ENCODE results near the gene DAZAP1. TPM values are rescaled to one million over a fixed set of nuclear protein-coding genes. Genes with fewer than 3 reads are reported as not detected.

DAZAP1 gene
- total RNA-seq, 1 experiment from 2014 or later: 151 TPM

- CTCF ChIA-PET: no interaction called here
- H3K27me3 Mint-ChIP-seq (ENCODE audit: unreplicated experiment): no peaks in the 10 kb centered on the region
- no peak for TF ChIP-seq CTCF (IDR thresholded peaks at IDR 0.05; ENCODE audit: unreplicated experiment)
- H3K4me1 Mint-ChIP-seq (ENCODE audit: low read depth, unreplicated experiment): no peaks in the 10 kb centered on the region
- intact Hi-C loops (cut with micrococcal nuclease; ENCODE audit: unreplicated experiment): no loop called here
- peak overlapping the region; percentile 27 for H3K27ac Mint-ChIP-seq (ENCODE audit: unreplicated experiment)
- H3K36me3 Mint-ChIP-seq (ENCODE audit: insufficient read depth, unreplicated experiment): peaks cover 66% of the 10 kb centered on the region
- no peaks in the 10 kb centered on the region for H3K9me3 Mint-ChIP-seq (ENCODE audit: low read depth, unreplicated experiment)
- peak overlapping the region; percentile 95 for H3K4me3 Mint-ChIP-seq (ENCODE audit: low read depth, unreplicated experiment)
- DNase-seq: no peak
- BruUV-seq (replicated peaks): no TSS peak
Observed at GRCh38 chr19:1440418-1440801, 33.0 kb downstream of the DAZAP1 start.

- H3K36me3 Mint-ChIP-seq (ENCODE audit: insufficient read depth, unreplicated experiment): peaks cover 71% of the 10 kb centered on the region
- H3K27me3 Mint-ChIP-seq (ENCODE audit: unreplicated experiment): no peaks in the 10 kb centered on the region
- CTCF ChIA-PET: no interaction called here
- peak overlapping the region; percentile 95 for H3K4me3 Mint-ChIP-seq (ENCODE audit: low read depth, unreplicated experiment)
- H3K9me3 Mint-ChIP-seq (ENCODE audit: low read depth, unreplicated experiment): no peaks in the 10 kb centered on the region
- no peak for TF ChIP-seq CTCF (IDR thresholded peaks at IDR 0.05; ENCODE audit: unreplicated experiment)
- no peaks in the 10 kb centered on the region for H3K4me1 Mint-ChIP-seq (ENCODE audit: low read depth, unreplicated experiment)
- intact Hi-C loops (cut with micrococcal nuclease; ENCODE audit: unreplicated experiment): no loop called here
- DNase-seq: no peak
- BruUV-seq (replicated peaks): no TSS peak
- H3K27ac Mint-ChIP-seq (ENCODE audit: unreplicated experiment): no peak overlapping the region
Observed at GRCh38 chr19:1441022-1441426, 33.6 kb downstream of the DAZAP1 start.

- Mint-ChIP-seq H3K27me3 (ENCODE audit: unreplicated experiment) (peaks cover 3% of the 10 kb centered on the region), H3K27ac (ENCODE audit: unreplicated experiment) (no peak overlapping the region), H3K4me3 (ENCODE audit: low read depth, unreplicated experiment) (no peak overlapping the region), H3K9me3 (ENCODE audit: low read depth, unreplicated experiment) (no peaks in the 10 kb centered on the region), H3K4me1 (ENCODE audit: low read depth, unreplicated experiment) (no peaks in the 10 kb centered on the region), H3K36me3 (ENCODE audit: insufficient read depth, unreplicated experiment) (peaks cover 71% of the 10 kb centered on the region)
- intact Hi-C loops (cut with micrococcal nuclease; ENCODE audit: unreplicated experiment): no loop called here
- BruUV-seq (replicated peaks): no TSS peak
- DNase-seq: no peak
- no peak for TF ChIP-seq CTCF (IDR thresholded peaks at IDR 0.05; ENCODE audit: unreplicated experiment)
- CTCF ChIA-PET: no interaction called here
Observed at GRCh38 chr19:1441677-1442438, 34.5 kb downstream of the DAZAP1 start.

GRCh38 chr19:1445185-1445931, 38.0 kb downstream of the DAZAP1 start:
- H3K4me3 Mint-ChIP-seq (ENCODE audit: low read depth, unreplicated experiment): peak overlapping the region; percentile 69
- no peak overlapping the region for H3K27ac Mint-ChIP-seq (ENCODE audit: unreplicated experiment)
- TF ChIP-seq CTCF (IDR thresholded peaks at IDR 0.05; ENCODE audit: unreplicated experiment): peak; percentile 65
- no peaks in the 10 kb centered on the region for H3K4me1 Mint-ChIP-seq (ENCODE audit: low read depth, unreplicated experiment)
- BruUV-seq (replicated peaks): no TSS peak
- DNase-seq: peak; percentile 72
- H3K36me3 Mint-ChIP-seq (ENCODE audit: insufficient read depth, unreplicated experiment): peaks cover 53% of the 10 kb centered on the region
- intact Hi-C loops (cut with micrococcal nuclease; ENCODE audit: unreplicated experiment): no loop called here
- CTCF ChIA-PET: interaction anchor here (1.0 kb wide), 1 partner anchor 9 kb away, joined by 3 read pairs; no protein-coding TSS in a partner anchor
- H3K9me3 Mint-ChIP-seq (ENCODE audit: low read depth, unreplicated experiment): no peaks in the 10 kb centered on the region
- H3K27me3 Mint-ChIP-seq (ENCODE audit: unreplicated experiment): peaks cover 37% of the 10 kb centered on the region

Data from Calu3 (cell line).